Esophagus muscularis mucosa (tissue), 4 donors: ENCODE measurements around the gene TMEM156. TPM values are rescaled to one million over a fixed set of nuclear protein-coding genes. Genes with fewer than 3 reads are reported as not detected.

Experiments used
- DNase-seq: peaks from one replicate; pipeline ENCODE4 v3.0.0-alpha.2; 2017; ENCODE audit errors: extremely low spot score
- H3K27ac ChIP-seq, 4 donors: fragments of 200-600 bp; sonication (generic); replicated peaks in 1 of 4; 1 replicate in 3 of 4; 2 replicates in 1 of 4; pipeline ENCODE4 v1.5.1; 2016 to 2019; ENCODE audit warnings: mild to moderate bottlenecking in 1 of 4
- H3K27me3 ChIP-seq, 4 donors: fragments of 200-600 bp; sonication (generic); one replicate each; pipeline versions ENCODE4 v1.5.1 to v1.6.0; 2016 to 2019
- H3K36me3 ChIP-seq, 4 donors: fragments of 200-600 bp; sonication (generic); one replicate each; pipeline ENCODE4 v1.5.1; 2016 to 2019
- H3K4me1 ChIP-seq, 4 donors: fragments of 200-600 bp; sonication (generic); one replicate each; pipeline ENCODE4 v1.5.1; 2016 to 2019
- H3K4me3 ChIP-seq, 4 donors: fragments of 200-600 bp; sonication (generic); 1 replicate in 2 of 4; 2 replicates in 2 of 4; pipeline ENCODE4 v1.5.1; 2016 to 2019; ENCODE audit warnings: mild to moderate bottlenecking in 4 of 4, moderate library complexity in 1 of 4
- H3K9me3 ChIP-seq, 4 donors: fragments of 200-600 bp; sonication (generic); 1 replicate in 3 of 4; 2 replicates in 1 of 4; pipeline ENCODE4 v1.5.1; 2016 to 2019
- CTCF ChIP-seq, 3 experiments: fragments of 200-600 bp in 2 of 3; fragments of 450-650 bp in 1 of 3; sonication (generic) in 2 of 3; IDR thresholded peaks; one replicate each; pipeline ENCODE4 v1.5.1; 2017 to 2019; ENCODE audit warnings: antibody characterized with exemption in 3 of 3, mild to moderate bottlenecking in 2 of 3, moderate library complexity in 1 of 3
- EP300 ChIP-seq: sonication (generic); formaldehyde crosslinking; IDR thresholded peaks from one replicate; pipeline ENCODE4 v1.6.1; 2017; ENCODE audit warnings: antibody characterized with exemption
- POLR2A ChIP-seq: fragments of 450-650 bp; IDR thresholded peaks from one replicate; pipeline ENCODE4 v1.6.1; 2017; ENCODE audit warnings: antibody characterized with exemption, moderate library complexity, mild to moderate bottlenecking, low read depth
- POLR2AphosphoS5 ChIP-seq, 2 donors: sonication (generic); formaldehyde crosslinking; IDR thresholded peaks; one replicate each; pipeline ENCODE4 v1.6.1; 2017; ENCODE audit warnings: antibody characterized with exemption in 2 of 2
- WGBS: methylation state at CpG from one replicate; pipeline ENCODE4 v1.1.5; 2018; 5-methylcytosine and 5-hydroxymethylcytosine counted together
- intact Hi-C: fragments of 100-400 bp; cut with DNase I; formaldehyde crosslinking; loops from one replicate; pipeline ENCODE4 v1.15.1; 2023
- total RNA-seq, 4 donors: library from RNA; depleted of rRNA; stranded (reverse); fragments of >200 nt; gene quantifications; one replicate each; pipeline versions ENCODE4 v1.1.0 to v1.2.1, GENCODE V29; 2016

Gene TMEM156
- total RNA-seq, 4 donors from 2014 or later = 0.50 TPM; not detected in 3

GRCh38 chr4:38952017-38952416 lies 80.2 kb downstream of the TMEM156 start:
- Histone ChIP-seq H3K4me1 (peaks cover under 1 to 60% (median 43%) of the 10 kb centered on the region in 4 donors), H3K36me3 (no peaks in the 10 kb centered on the region), H3K27ac (peak overlapping the region in 1 of 4 donors; percentile 33), H3K9me3 (no peaks in the 10 kb centered on the region), H3K4me3 (no peak overlapping the region), H3K27me3 (no peaks in the 10 kb centered on the region)
- no peak for DNase-seq
- WGBS = 20% methylated on average over 1 of the region's 1 CpG
- intact Hi-C loops = loop anchor here (5.0 kb wide), 1 partner anchor 90 kb away; no protein-coding TSS in a partner anchor
- no peak for TF ChIP-seq POLR2AphosphoS5 (IDR thresholded peaks at IDR 0.05)
- no peak for TF ChIP-seq POLR2A
- TF ChIP-seq CTCF (IDR thresholded peaks at IDR 0.05) = no peak
- TF ChIP-seq EP300 = no peak

GRCh38 chr4:38951598-38951997 lies 80.6 kb downstream of the TMEM156 start:
- H3K4me1 ChIP-seq = peaks cover 0 to 62% (median 44%) of the 10 kb centered on the region in 4 donors
- no peak for DNase-seq
- H3K4me3 ChIP-seq = no peak overlapping the region
- no peak for TF ChIP-seq CTCF (IDR thresholded peaks at IDR 0.05)
- TF ChIP-seq POLR2A = no peak
- TF ChIP-seq POLR2AphosphoS5 (IDR thresholded peaks at IDR 0.05) = no peak
- no peak for TF ChIP-seq EP300
- intact Hi-C loops = loop anchor here (5.0 kb wide), 1 partner anchor 91 kb away; no protein-coding TSS in a partner anchor
- peak overlapping the region in 1 of 4 donors; percentile 33 for H3K27ac ChIP-seq
- 63% methylated on average over 2 of the region's 2 CpGs for WGBS
- H3K9me3 ChIP-seq = no peaks in the 10 kb centered on the region
- no peaks in the 10 kb centered on the region for H3K36me3 ChIP-seq
- H3K27me3 ChIP-seq = no peaks in the 10 kb centered on the region

GRCh38 chr4:38950734-38951133 lies 81.5 kb downstream of the TMEM156 start:
- WGBS = 67% methylated on average over 6 of the region's 6 CpGs
- DNase-seq = no peak
- Histone ChIP-seq H3K27ac (peak overlapping the region in 2 of 4 donors; percentile 86 to 87), H3K4me1 (peaks cover 0 to 70% (median 51%) of the 10 kb centered on the region in 4 donors), H3K4me3 (no peak overlapping the region), H3K27me3 (no peaks in the 10 kb centered on the region), H3K36me3 (no peaks in the 10 kb centered on the region), H3K9me3 (no peaks in the 10 kb centered on the region)
- TF ChIP-seq EP300 = no peak
- no peak for TF ChIP-seq CTCF (IDR thresholded peaks at IDR 0.05)
- no peak for TF ChIP-seq POLR2AphosphoS5 (IDR thresholded peaks at IDR 0.05)
- no peak for TF ChIP-seq POLR2A
- intact Hi-C loops = loop anchor here (5.0 kb wide), 1 partner anchor 92 kb away; no protein-coding TSS in a partner anchor

- H3K27me3 ChIP-seq = no peaks in the 10 kb centered on the region
- no peak for TF ChIP-seq POLR2A
- TF ChIP-seq EP300 = no peak
- TF ChIP-seq POLR2AphosphoS5 (IDR thresholded peaks at IDR 0.05) = no peak
- TF ChIP-seq CTCF (IDR thresholded peaks at IDR 0.05) = no peak
- peaks cover 0 to 5% (median 3%) of the 10 kb centered on the region in 4 donors for H3K36me3 ChIP-seq
- no peak for DNase-seq
- H3K4me1 ChIP-seq = peaks cover 0 to 74% (median 56%) of the 10 kb centered on the region in 4 donors
- WGBS = 94% methylated on average over 2 of the region's 2 CpGs
- H3K9me3 ChIP-seq = no peaks in the 10 kb centered on the region
- H3K27ac ChIP-seq = peak overlapping the region; percentile 84 to 87 (median 86)
- intact Hi-C loops = loop anchor here (5.0 kb wide), 1 partner anchor 92 kb away; no protein-coding TSS in a partner anchor
- no peak overlapping the region for H3K4me3 ChIP-seq
Measured at GRCh38 chr4:38950159-38950558, 82.0 kb downstream of the TMEM156 start.
